Activated CD4-positive, alpha-beta memory T cell treated with anti-CD3 and anti-CD28 coated beads for 36 hours (primary cell): ENCODE results near the gene SYDE1. TPM values are rescaled to one million over a fixed set of nuclear protein-coding genes. Genes with fewer than 3 reads are reported as not detected.

Experiments used
- CTCF ChIA-PET: fragments of 350-600 bp; sonication (Branson Sonifier 250); formaldehyde crosslinking; loops from one replicate; lab custom pipeline; 2021; ENCODE audit warnings: antibody characterized with exemption, inconsistent platforms; lab: Charles Lee
- POLR2A ChIA-PET: fragments of 350-600 bp; sonication (Branson Sonifier 250); formaldehyde crosslinking; loops from one replicate; lab custom pipeline; 2021; ENCODE audit warnings: antibody characterized with exemption; lab: Charles Lee
- DNase-seq: peaks from one replicate; pipeline ENCODE4 v3.0.0-alpha.2; 2020
- H3K27ac Mint-ChIP-seq: one replicate; pipeline ENCODE4 v1.8.0; 2021; ENCODE audit warnings: mixed read lengths
- H3K27me3 Mint-ChIP-seq: one replicate; pipeline ENCODE4 v1.8.0; 2021; ENCODE audit warnings: mixed read lengths
- H3K36me3 Mint-ChIP-seq: one replicate; pipeline ENCODE4 v1.8.0; 2021; ENCODE audit warnings: mixed read lengths
- H3K4me1 Mint-ChIP-seq: one replicate; pipeline ENCODE4 v1.8.0; 2021; ENCODE audit warnings: low read depth, mixed read lengths
- H3K4me3 Mint-ChIP-seq: one replicate; pipeline ENCODE4 v1.8.0; 2021; ENCODE audit warnings: mild to moderate bottlenecking, mixed read lengths
- H3K9me3 Mint-ChIP-seq: one replicate; pipeline ENCODE4 v1.8.0; 2021; ENCODE audit warnings: mixed read lengths
- intact Hi-C: fragments of 100-400 bp; cut with micrococcal nuclease; formaldehyde crosslinking; loops from one replicate; pipeline ENCODE4 v1.15.1; 2023
- total RNA-seq, 2 experiments: library from RNA; stranded (reverse); gene quantifications; one replicate each; pipeline ENCODE4 v1.2.3, GENCODE V29; 2021

SYDE1 gene
- total RNA-seq, 2 experiments from 2014 or later = 0.31 to 0.53 TPM

DNA sequence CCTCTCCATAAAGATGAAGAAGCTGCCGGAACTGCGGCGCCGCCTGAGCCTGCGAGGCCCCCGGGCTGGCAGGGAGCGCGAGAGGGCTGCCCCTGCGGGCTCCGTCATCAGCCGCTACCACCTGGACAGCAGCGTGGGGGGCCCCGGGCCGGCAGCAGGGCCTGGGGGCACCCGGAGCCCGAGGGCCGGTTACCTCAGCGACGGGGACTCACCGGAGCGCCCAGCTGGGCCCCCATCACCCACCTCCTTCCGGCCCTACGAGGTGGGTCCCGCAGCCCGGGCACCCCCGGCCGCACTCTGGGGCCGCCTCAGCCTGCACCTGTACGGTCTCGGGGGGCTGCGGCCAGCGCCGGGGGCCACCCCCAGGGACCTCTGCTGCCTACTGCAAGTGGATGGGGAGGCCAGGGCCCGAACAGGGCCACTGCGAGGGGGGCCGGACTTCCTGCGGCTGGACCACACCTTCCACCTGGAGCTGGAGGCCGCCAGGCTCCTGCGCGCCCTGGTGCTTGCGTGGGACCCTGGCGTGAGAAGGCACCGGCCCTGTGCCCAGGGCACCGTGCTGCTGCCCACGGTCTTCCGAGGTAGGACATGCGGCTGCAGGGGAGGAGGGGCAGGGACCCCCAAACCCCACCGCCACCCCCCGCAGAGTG is 2.7 kb downstream of the SYDE1 start:
- intact Hi-C loops = no loop called here
- POLR2A ChIA-PET = no interaction called here
- H3K9me3 Mint-ChIP-seq = peaks cover 1% of the 10 kb centered on the region
- H3K4me3 Mint-ChIP-seq = no peak overlapping the region
- peaks cover 19% of the 10 kb centered on the region for H3K27me3 Mint-ChIP-seq
- H3K4me1 Mint-ChIP-seq = peaks cover 11% of the 10 kb centered on the region
- DNase-seq = no peak
- H3K36me3 Mint-ChIP-seq = peaks cover 4% of the 10 kb centered on the region
- CTCF ChIA-PET = interaction anchor here (0.9 kb wide), 1 partner anchor 10 kb away, joined by 3 read pairs; no protein-coding TSS in a partner anchor
- no peak overlapping the region for H3K27ac Mint-ChIP-seq

- CTCF ChIA-PET = interaction anchor here (0.6 to 2.8 kb wide), 2 partner anchors 9 to 19 kb away, joined by 3 to 10 read pairs; no protein-coding TSS in a partner anchor
- no peak for DNase-seq
- H3K27ac Mint-ChIP-seq = no peak overlapping the region
These were observed 3.2 kb downstream of the SYDE1 start for GRCh38 chr19:15110418-15110815.

GRCh38 chr19:15111758-15112157 is 4.6 kb downstream of the SYDE1 start:
- peaks cover 10% of the 10 kb centered on the region for H3K27me3 Mint-ChIP-seq
- POLR2A ChIA-PET = no interaction called here
- H3K27ac Mint-ChIP-seq = no peak overlapping the region

More at GRCh38 chr19:15110418-15110815, 3.2 kb downstream of the SYDE1 start:
- POLR2A ChIA-PET = no interaction called here
- H3K36me3 Mint-ChIP-seq = peaks cover 6% of the 10 kb centered on the region
- H3K9me3 Mint-ChIP-seq = no peaks in the 10 kb centered on the region
- peaks cover 11% of the 10 kb centered on the region for H3K4me1 Mint-ChIP-seq
- intact Hi-C loops = no loop called here
- H3K4me3 Mint-ChIP-seq = no peak overlapping the region
- peaks cover 19% of the 10 kb centered on the region for H3K27me3 Mint-ChIP-seq

GRCh38 chr19:15112385-15112784 is 5.2 kb downstream of the SYDE1 start:
- no peak overlapping the region for H3K4me3 Mint-ChIP-seq
- no peak for DNase-seq
- no peaks in the 10 kb centered on the region for H3K9me3 Mint-ChIP-seq
- H3K27me3 Mint-ChIP-seq = peaks cover 7% of the 10 kb centered on the region
- peaks cover 6% of the 10 kb centered on the region for H3K4me1 Mint-ChIP-seq
- no peak overlapping the region for H3K27ac Mint-ChIP-seq
- ChIA-PET POLR2A (no interaction called here), CTCF (interaction anchor here (0.7 to 2.8 kb wide), 3 partner anchors 11 to 132 kb away, joined by 3 to 10 read pairs (median 5); no protein-coding TSS in a partner anchor)
- H3K36me3 Mint-ChIP-seq = peaks cover 12% of the 10 kb centered on the region
- intact Hi-C loops = no loop called here

More at GRCh38 chr19:15111758-15112157, 4.6 kb downstream of the SYDE1 start:
- DNase-seq = no peak
- CTCF ChIA-PET = interaction anchor here (1.8 to 2.8 kb wide), 2 partner anchors 10 to 19 kb away, joined by 5 to 10 read pairs; no protein-coding TSS in a partner anchor
- no peaks in the 10 kb centered on the region for H3K9me3 Mint-ChIP-seq
- peaks cover 9% of the 10 kb centered on the region for H3K36me3 Mint-ChIP-seq
- no peak overlapping the region for H3K4me3 Mint-ChIP-seq
- intact Hi-C loops = no loop called here
- peaks cover 8% of the 10 kb centered on the region for H3K4me1 Mint-ChIP-seq

DNA sequence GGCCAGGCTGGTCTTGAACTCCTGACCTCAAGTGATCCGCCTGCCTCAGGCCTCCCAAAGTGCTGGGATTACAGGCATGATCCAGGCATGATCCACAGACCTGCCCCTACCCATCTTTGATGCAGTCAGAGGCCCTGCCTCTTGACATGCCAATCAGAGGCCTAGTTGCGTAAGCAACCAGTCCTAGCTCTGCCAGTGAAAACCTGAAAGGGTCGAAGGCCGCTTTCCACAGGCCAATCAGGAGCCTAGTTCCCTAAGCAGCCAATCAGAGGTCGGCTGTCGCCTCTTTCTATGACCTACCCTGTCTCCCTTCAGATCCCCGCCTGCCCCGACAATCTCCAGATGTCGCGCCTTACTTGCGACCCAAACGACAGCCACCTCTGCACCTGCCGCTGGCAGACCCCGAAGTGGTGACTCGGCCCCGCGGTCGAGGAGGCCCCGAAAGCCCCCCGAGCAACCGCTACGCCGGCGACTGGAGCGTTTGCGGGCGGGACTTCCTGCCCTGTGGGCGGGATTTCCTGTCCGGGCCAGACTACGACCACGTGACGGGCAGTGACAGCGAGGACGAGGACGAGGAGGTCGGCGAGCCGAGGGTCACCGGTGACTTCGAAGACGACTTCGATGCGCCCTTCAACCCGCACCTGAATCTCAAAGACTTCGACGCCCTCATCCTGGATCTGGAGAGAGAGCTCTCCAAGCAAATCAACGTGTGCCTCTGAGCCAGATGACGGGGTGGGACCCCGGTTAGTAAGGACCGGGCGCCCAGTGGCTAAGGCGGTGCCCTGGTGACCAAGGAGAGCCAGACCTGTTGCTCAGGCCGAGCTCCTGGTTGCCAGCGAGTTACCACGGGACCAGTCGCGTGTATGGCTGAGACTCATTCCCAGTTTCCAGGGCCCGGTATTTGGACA is 6.3 kb downstream of the SYDE1 start:
- Mint-ChIP-seq H3K27me3 (peaks cover 1% of the 10 kb centered on the region), H3K9me3 (no peaks in the 10 kb centered on the region), H3K36me3 (peaks cover 19% of the 10 kb centered on the region), H3K4me3 (no peak overlapping the region), H3K27ac (no peak overlapping the region), H3K4me1 (no peaks in the 10 kb centered on the region)
- DNase-seq = no peak
- intact Hi-C loops = no loop called here
- POLR2A ChIA-PET = no interaction called here
- CTCF ChIA-PET = interaction anchor here (2.8 kb wide), 1 partner anchor 12 kb away, joined by 10 read pairs; no protein-coding TSS in a partner anchor

- H3K27me3 Mint-ChIP-seq = no peaks in the 10 kb centered on the region
- H3K36me3 Mint-ChIP-seq = peaks cover 26% of the 10 kb centered on the region
- POLR2A ChIA-PET = no interaction called here
- DNase-seq = no peak
- H3K4me1 Mint-ChIP-seq = no peaks in the 10 kb centered on the region
- no peak overlapping the region for H3K4me3 Mint-ChIP-seq
- no peak overlapping the region for H3K27ac Mint-ChIP-seq
- H3K9me3 Mint-ChIP-seq = no peaks in the 10 kb centered on the region
- CTCF ChIA-PET = no interaction called here
- intact Hi-C loops = no loop called here
These were observed 6.9 kb downstream of the SYDE1 start for GRCh38 chr19:15114153-15114540.

DNA sequence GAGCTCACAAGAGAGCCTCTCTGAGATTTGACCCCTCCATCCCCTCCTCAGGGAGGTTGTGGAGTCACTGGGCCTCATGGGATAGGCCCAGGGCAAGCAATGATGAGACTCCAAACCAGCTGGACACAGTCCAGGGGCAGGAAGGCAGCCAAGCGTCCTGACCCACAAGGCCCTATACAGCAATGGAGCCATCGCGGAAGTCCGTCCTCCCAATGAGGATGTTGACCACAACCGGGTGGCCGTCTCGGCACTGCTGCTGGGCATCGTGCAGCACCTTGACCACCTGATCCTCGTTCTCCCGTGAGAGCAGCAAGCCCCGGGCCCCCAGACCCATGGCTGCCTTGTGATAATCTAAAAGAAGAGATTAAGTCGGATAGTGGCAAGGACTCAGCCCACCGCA is 7.9 kb downstream of the SYDE1 start:
- ChIA-PET POLR2A (no interaction called here), CTCF (interaction anchor here (0.6 kb wide), 1 partner anchor 23 kb away, joined by 3 read pairs; no protein-coding TSS in a partner anchor)

DNA sequence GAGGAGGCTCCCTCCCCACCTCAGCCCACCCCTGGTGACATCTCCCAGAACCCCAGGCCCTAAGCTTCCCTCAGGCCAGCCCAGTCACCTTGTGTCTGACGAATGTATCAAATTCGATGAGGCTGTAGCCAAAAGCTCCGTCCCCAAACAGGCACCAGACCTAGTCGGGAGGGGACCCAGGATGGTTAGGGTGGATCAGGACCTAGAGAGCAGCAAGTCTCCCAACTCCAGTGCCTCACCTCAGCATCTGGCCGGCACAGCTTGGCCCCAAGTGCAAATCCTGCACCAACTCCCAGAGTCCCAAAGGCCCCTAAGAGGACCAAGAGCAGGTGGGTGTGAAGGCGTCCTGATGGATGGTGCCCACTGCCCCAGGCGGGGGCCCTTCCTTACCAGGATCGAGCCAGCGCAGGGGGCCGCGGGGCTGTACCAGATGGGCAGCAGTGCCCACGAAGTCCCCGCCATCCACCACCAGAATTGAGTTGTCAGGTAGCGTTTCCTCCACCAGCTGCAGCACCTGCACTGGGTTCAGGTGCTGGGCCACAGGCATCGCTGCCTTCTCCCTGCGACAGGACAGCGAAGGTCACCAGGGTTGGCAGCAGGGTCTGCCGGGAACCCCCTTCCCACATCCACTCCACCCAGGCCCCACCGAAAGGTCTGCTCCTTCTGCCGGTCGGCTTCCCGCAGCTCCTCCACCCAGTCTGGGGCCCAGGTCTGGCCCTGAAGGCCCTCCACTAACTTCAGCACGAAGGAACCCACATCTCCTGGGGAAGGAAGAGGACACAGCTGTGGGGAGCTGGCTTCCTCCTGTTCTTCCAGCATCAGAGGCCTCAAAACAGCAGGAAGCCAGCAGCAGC is 8.8 kb downstream of the SYDE1 start:
- POLR2A ChIA-PET = interaction anchor here (0.5 kb wide), 1 partner anchor 1948 kb away, joined by 3 read pairs; no protein-coding TSS in a partner anchor

More for the DNA sequence above, 7.9 kb downstream of the SYDE1 start:
- intact Hi-C loops = no loop called here
- H3K4me3 Mint-ChIP-seq = no peak overlapping the region
- peaks cover 31% of the 10 kb centered on the region for H3K36me3 Mint-ChIP-seq
- H3K27ac Mint-ChIP-seq = no peak overlapping the region
- H3K4me1 Mint-ChIP-seq = no peaks in the 10 kb centered on the region
- DNase-seq = no peak
- no peaks in the 10 kb centered on the region for H3K9me3 Mint-ChIP-seq
- no peaks in the 10 kb centered on the region for H3K27me3 Mint-ChIP-seq

DNA sequence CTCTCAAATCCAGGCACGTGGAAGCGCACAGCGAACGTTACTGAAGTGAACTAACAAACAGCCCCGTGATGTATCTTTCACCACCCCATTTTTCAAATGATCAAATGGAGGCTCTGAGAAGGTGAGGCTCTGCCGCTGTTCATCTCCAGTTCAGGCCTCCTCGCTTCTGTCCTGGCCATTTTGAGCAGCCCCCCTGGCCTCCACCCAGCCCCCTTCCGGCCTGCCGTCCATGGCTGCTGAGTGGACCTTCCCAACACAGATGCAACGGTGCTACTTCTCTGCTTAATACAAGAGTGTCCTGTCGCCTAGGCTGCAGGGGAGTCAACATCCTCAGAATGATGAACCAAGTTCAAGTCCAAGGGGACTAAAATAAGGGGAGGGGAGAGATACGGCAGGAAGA is 9.7 kb downstream of the SYDE1 start:
- no peaks in the 10 kb centered on the region for H3K9me3 Mint-ChIP-seq
- peaks cover 41% of the 10 kb centered on the region for H3K36me3 Mint-ChIP-seq
- H3K4me3 Mint-ChIP-seq = no peak overlapping the region
- H3K27me3 Mint-ChIP-seq = no peaks in the 10 kb centered on the region
- H3K4me1 Mint-ChIP-seq = no peaks in the 10 kb centered on the region
- H3K27ac Mint-ChIP-seq = no peak overlapping the region
- CTCF ChIA-PET = interaction anchor here (0.5 to 0.6 kb wide), 2 partner anchors 45 to 415 kb away, joined by 3 to 5 read pairs; no protein-coding TSS in a partner anchor
- POLR2A ChIA-PET = no interaction called here
- DNase-seq = no peak
- intact Hi-C loops = no loop called here

More for the DNA sequence above, 8.8 kb downstream of the SYDE1 start:
- no peaks in the 10 kb centered on the region for H3K9me3 Mint-ChIP-seq
- intact Hi-C loops = no loop called here
- no peak overlapping the region for H3K4me3 Mint-ChIP-seq
- CTCF ChIA-PET = interaction anchor here (0.5 to 0.6 kb wide), 2 partner anchors 24 to 415 kb away, joined by 3 to 5 read pairs; no protein-coding TSS in a partner anchor
- no peak overlapping the region for H3K27ac Mint-ChIP-seq
- no peak for DNase-seq
- no peaks in the 10 kb centered on the region for H3K4me1 Mint-ChIP-seq
- no peaks in the 10 kb centered on the region for H3K27me3 Mint-ChIP-seq
- peaks cover 38% of the 10 kb centered on the region for H3K36me3 Mint-ChIP-seq

DNA sequence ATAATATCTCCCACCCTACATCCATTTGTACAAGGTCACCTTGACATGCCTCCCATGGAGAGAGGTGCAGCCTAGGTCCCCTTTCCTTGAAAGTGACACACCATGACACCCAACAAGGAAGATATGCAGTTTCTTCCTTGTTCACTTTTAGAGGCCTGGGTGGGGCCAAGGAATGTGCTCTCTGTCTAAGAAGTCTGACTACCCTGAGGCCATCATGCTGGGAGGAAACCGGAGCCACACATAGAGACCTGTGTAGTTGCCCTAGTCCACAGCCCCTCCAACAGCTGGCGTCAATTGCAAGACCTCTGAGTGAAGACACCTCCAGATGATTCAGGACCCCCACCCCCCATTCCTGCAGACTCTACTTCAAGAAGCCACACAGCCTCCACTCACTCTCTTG is 11.0 kb downstream of the SYDE1 start:
- CTCF ChIA-PET = interaction anchor here (1.3 to 2.0 kb wide), 2 partner anchors 17 to 36 kb away, joined by 3 to 7 read pairs; no protein-coding TSS in a partner anchor
- peaks cover 46% of the 10 kb centered on the region for H3K36me3 Mint-ChIP-seq
- no peaks in the 10 kb centered on the region for H3K4me1 Mint-ChIP-seq
- DNase-seq = no peak
- H3K9me3 Mint-ChIP-seq = no peaks in the 10 kb centered on the region
- intact Hi-C loops = no loop called here
- no peaks in the 10 kb centered on the region for H3K27me3 Mint-ChIP-seq
- H3K27ac Mint-ChIP-seq = no peak overlapping the region
- H3K4me3 Mint-ChIP-seq = no peak overlapping the region
- POLR2A ChIA-PET = no interaction called here

- Mint-ChIP-seq H3K27ac (no peak overlapping the region), H3K9me3 (no peaks in the 10 kb centered on the region), H3K27me3 (no peaks in the 10 kb centered on the region), H3K4me1 (peaks cover 3% of the 10 kb centered on the region), H3K36me3 (peaks cover 46% of the 10 kb centered on the region), H3K4me3 (no peak overlapping the region)
- intact Hi-C loops = no loop called here
- DNase-seq = no peak
- POLR2A ChIA-PET = no interaction called here
- CTCF ChIA-PET = interaction anchor here (1.3 to 2.0 kb wide), 2 partner anchors 17 to 35 kb away, joined by 3 to 7 read pairs; no protein-coding TSS in a partner anchor
These were observed 11.7 kb downstream of the SYDE1 start for GRCh38 chr19:15118789-15119494.
